ENCODE measurements around the gene ANO4.

The ANO4 gene

GRCh38 chr12:100794441-100795173 is at the start of gene ANO4:
Gene ANO4 (plus strand): TSS chr12:100794776. CDS start chr12:100901786, 107,010 bp downstream.
- no peak for DNase-seq

- no peak for DNase-seq
Observed at GRCh38 chr12:100745378-100746071, 49.1 kb upstream of the ANO4 start.

GRCh38 chr12:100752841-100753240 is 41.7 kb upstream of the ANO4 start:
- DNase-seq: no peak

GRCh38 chr12:100753837-100754236 is 40.7 kb upstream of the ANO4 start:
- peak; percentile 88 for DNase-seq

- peak; percentile 27 for DNase-seq
Observed at GRCh38 chr12:100755186-100755585, 39.4 kb upstream of the ANO4 start.

GRCh38 chr12:100758083-100758482 is 36.5 kb upstream of the ANO4 start:
- no peak for DNase-seq

- no peak for DNase-seq
Observed at GRCh38 chr12:100767371-100767770, 27.2 kb upstream of the ANO4 start.

- no peak for DNase-seq
Observed at GRCh38 chr12:100767950-100768349, 26.6 kb upstream of the ANO4 start.

GRCh38 chr12:100778967-100779590 is 15.5 kb upstream of the ANO4 start:
- DNase-seq: no peak

- no peak for DNase-seq
Observed at GRCh38 chr12:100789146-100789545, 5.4 kb upstream of the ANO4 start.

- DNase-seq: no peak
Observed at GRCh38 chr12:100789975-100790374, 4.6 kb upstream of the ANO4 start.

GRCh38 chr12:100790552-100790951 is 4.0 kb upstream of the ANO4 start:
- no peak for DNase-seq

- DNase-seq: no peak
Observed at GRCh38 chr12:100793182-100793581, 1.4 kb upstream of the ANO4 start.

- no peak for DNase-seq
Observed at GRCh38 chr12:100795174-100795799, 711 bp downstream of the ANO4 start.

- no peak for DNase-seq
Observed at GRCh38 chr12:100795800-100796179, 1.2 kb downstream of the ANO4 start.

GRCh38 chr12:100796621-100797020 is 2.0 kb downstream of the ANO4 start:
- DNase-seq: no peak

GRCh38 chr12:100797246-100797645 is 2.7 kb downstream of the ANO4 start:
- DNase-seq: no peak

- DNase-seq: no peak
Observed at GRCh38 chr12:100797786-100798185, 3.2 kb downstream of the ANO4 start.

- no peak for DNase-seq
Observed at GRCh38 chr12:100798286-100799160, 3.9 kb downstream of the ANO4 start.

GRCh38 chr12:100799770-100800169 is 5.2 kb downstream of the ANO4 start:
- no peak for DNase-seq

GRCh38 chr12:100800723-100801122 is 6.1 kb downstream of the ANO4 start:
- no peak for DNase-seq

GRCh38 chr12:100801320-100801719 is 6.7 kb downstream of the ANO4 start:
- DNase-seq: no peak

GRCh38 chr12:100808777-100809176 is 14.2 kb downstream of the ANO4 start:
- DNase-seq: no peak
